Stimulated activated naive B cell treated with anti-CD40 and anti-IgM and Interleukin-4, amounts not matched to agents 10 μg/mL and 1 μg/mL and 100 μg/mL, for 72 hours (primary cell): Measurements from ENCODE around the gene CCL23.
"Not testable (repeated sequence)": the region's sequence is repeated elsewhere in the genome, so short reads cannot be mapped to it uniquely, and the experiment has no call there.

Experiments used
- ATAC-seq, 2 donors: fragments of 150-1000 bp; cut with Tn5 transposase; replicated peaks; 2 replicates each; pipeline ENCODE4 v1.10.0; 2021; ENCODE audit warnings: moderate library complexity in 1 of 2
- DNase-seq: peaks from one replicate; pipeline ENCODE4 v3.0.0; 2021
- H3K27ac Mint-ChIP-seq: one replicate; pipeline ENCODE4 v1.8.0; 2022; ENCODE audit warnings: mild to moderate bottlenecking, mixed read lengths
- H3K27me3 Mint-ChIP-seq, 2 donors: one replicate each; pipeline ENCODE4 v1.8.0; 2022; ENCODE audit warnings: mixed read lengths in 2 of 2
- H3K36me3 Mint-ChIP-seq, 2 donors: one replicate each; pipeline ENCODE4 v1.8.0; 2022; ENCODE audit warnings: mixed read lengths in 2 of 2, mild to moderate bottlenecking in 1 of 2
- H3K4me1 Mint-ChIP-seq, 2 donors: one replicate each; pipeline ENCODE4 v1.8.0; 2022; ENCODE audit warnings: mixed read lengths in 2 of 2, mild to moderate bottlenecking in 1 of 2
- H3K4me3 Mint-ChIP-seq, 2 donors: one replicate each; pipeline ENCODE4 v1.8.0; 2022; ENCODE audit warnings: mild to moderate bottlenecking in 2 of 2, mixed read lengths in 2 of 2, moderate library complexity in 1 of 2
- H3K9me3 Mint-ChIP-seq, 2 donors: one replicate each; pipeline ENCODE4 v1.8.0; 2022; ENCODE audit warnings: mixed read lengths in 2 of 2, mild to moderate bottlenecking in 1 of 2

CCL23 gene

GRCh38 chr17:36024106-36024869, 6.5 kb upstream of the CCL23 start:
- Mint-ChIP-seq H3K9me3 (peaks cover 0 to 2% of the 10 kb centered on the region in 2 donors), H3K36me3 (no peaks in the 10 kb centered on the region), H3K4me3 (no peak overlapping the region), H3K4me1 (no peaks in the 10 kb centered on the region), H3K27ac (no peak overlapping the region), H3K27me3 (peaks cover 10 to 22% of the 10 kb centered on the region in 2 donors)
- DNase-seq = no peak
- ATAC-seq = no peak

- Mint-ChIP-seq H3K4me1 (peaks cover 11 to 19% of the 10 kb centered on the region in 2 donors), H3K36me3 (no peaks in the 10 kb centered on the region), H3K27ac (no peak overlapping the region), H3K27me3 (peaks cover 4 to 13% of the 10 kb centered on the region in 2 donors), H3K9me3 (peaks cover 0 to 2% of the 10 kb centered on the region in 2 donors), H3K4me3 (no peak overlapping the region)
- no peak for DNase-seq
- no peak for ATAC-seq
Measured at GRCh38 chr17:36019423-36019822, 1.7 kb upstream of the CCL23 start.

- Mint-ChIP-seq H3K9me3 (peaks cover 6 to 7% of the 10 kb centered on the region in 2 donors), H3K27me3 (no peaks in the 10 kb centered on the region), H3K36me3 (peaks cover 0 to 4% of the 10 kb centered on the region in 2 donors), H3K4me3 (no peak overlapping the region), H3K27ac (peak overlapping the region; percentile 20), H3K4me1 (peaks cover 11 to 23% of the 10 kb centered on the region in 2 donors)
- no peak for ATAC-seq
- no peak for DNase-seq
Measured at GRCh38 chr17:36016555-36016954, 1.2 kb downstream of the CCL23 start.

GRCh38 chr17:36015895-36016294, 1.9 kb downstream of the CCL23 start:
- DNase-seq, H3K9me3 Mint-ChIP-seq, H3K27ac Mint-ChIP-seq, H3K36me3 Mint-ChIP-seq, ATAC-seq, H3K27me3 Mint-ChIP-seq, H3K4me3 Mint-ChIP-seq: not testable (repeated sequence)
- H3K4me1 Mint-ChIP-seq = peaks cover 11 to 23% of the 10 kb centered on the region in 2 donors

- H3K4me1 Mint-ChIP-seq = peaks cover 11 to 23% of the 10 kb centered on the region in 2 donors
- H3K4me3 Mint-ChIP-seq = no peak overlapping the region
- no peaks in the 10 kb centered on the region for H3K27me3 Mint-ChIP-seq
- peaks cover 6 to 7% of the 10 kb centered on the region in 2 donors for H3K9me3 Mint-ChIP-seq
- peaks cover 0 to 4% of the 10 kb centered on the region in 2 donors for H3K36me3 Mint-ChIP-seq
- no peak for DNase-seq
- ATAC-seq = no peak
- H3K27ac Mint-ChIP-seq = no peak overlapping the region
Measured at GRCh38 chr17:36014946-36015345, 2.8 kb downstream of the CCL23 start.

GRCh38 chr17:36011201-36011600, 6.6 kb downstream of the CCL23 start:
- Mint-ChIP-seq H3K4me3 (no peak overlapping the region), H3K27ac (no peak overlapping the region), H3K4me1 (peaks cover 0 to 4% of the 10 kb centered on the region in 2 donors), H3K9me3 (peaks cover 12 to 16% of the 10 kb centered on the region in 2 donors), H3K36me3 (peaks cover 2 to 4% of the 10 kb centered on the region in 2 donors), H3K27me3 (no peaks in the 10 kb centered on the region)
- ATAC-seq = no peak
- DNase-seq = no peak

GRCh38 chr17:36008998-36009665, 8.6 kb downstream of the CCL23 start:
- ATAC-seq = no peak
- H3K27me3 Mint-ChIP-seq = no peaks in the 10 kb centered on the region
- no peak overlapping the region for H3K27ac Mint-ChIP-seq
- H3K4me1 Mint-ChIP-seq = peaks cover 4 to 11% of the 10 kb centered on the region in 2 donors
- H3K9me3 Mint-ChIP-seq = peaks cover 12 to 16% of the 10 kb centered on the region in 2 donors
- peaks cover 2 to 4% of the 10 kb centered on the region in 2 donors for H3K36me3 Mint-ChIP-seq
- DNase-seq = no peak
- no peak overlapping the region for H3K4me3 Mint-ChIP-seq

- peaks cover 5 to 7% of the 10 kb centered on the region in 2 donors for H3K9me3 Mint-ChIP-seq
- H3K27me3 Mint-ChIP-seq = peaks cover 0 to 4% of the 10 kb centered on the region in 2 donors
- no peak for ATAC-seq
- no peak overlapping the region for H3K4me3 Mint-ChIP-seq
- no peak for DNase-seq
- H3K36me3 Mint-ChIP-seq = peaks cover 0 to 2% of the 10 kb centered on the region in 2 donors
- H3K4me1 Mint-ChIP-seq = peaks cover 11 to 33% of the 10 kb centered on the region in 2 donors
- no peak overlapping the region for H3K27ac Mint-ChIP-seq
Measured at GRCh38 chr17:36004594-36005108, 13.1 kb downstream of the CCL23 start.

- Mint-ChIP-seq H3K27ac (no peak overlapping the region), H3K9me3 (no peaks in the 10 kb centered on the region), H3K27me3 (peaks cover 0 to 4% of the 10 kb centered on the region in 2 donors), H3K36me3 (no peaks in the 10 kb centered on the region), H3K4me3 (no peak overlapping the region), H3K4me1 (peaks cover 18 to 46% of the 10 kb centered on the region in 2 donors)
- DNase-seq = peak; percentile 51
- ATAC-seq = peak; percentile 80 to 87
Measured at GRCh38 chr17:36002631-36003030, 15.1 kb downstream of the CCL23 start.

- Mint-ChIP-seq H3K27ac (no peak overlapping the region), H3K27me3 (peaks cover 0 to 4% of the 10 kb centered on the region in 2 donors)
Measured at GRCh38 chr17:36001862-36002603, 15.7 kb downstream of the CCL23 start.

GRCh38 chr17:36001110-36001771, 16.5 kb downstream of the CCL23 start, which contains the start of gene CCL15:
Gene CCL15 (minus strand): TSS chr17:36001553. CDS start chr17:36001492, 61 bp downstream.
- DNase-seq (no peak), ATAC-seq (no peak)
- no peak within 1 kb of the TSS for H3K27ac Mint-ChIP-seq
- H3K27me3 Mint-ChIP-seq = peaks cover 0 to 4% of the 10 kb centered on the region in 2 donors
- H3K9me3 Mint-ChIP-seq = no peaks in the 10 kb centered on the region
- H3K36me3 Mint-ChIP-seq = no peaks in the 10 kb centered on the region
- peaks cover 26 to 60% of the 10 kb centered on the region in 2 donors for H3K4me1 Mint-ChIP-seq
- H3K4me3 Mint-ChIP-seq = no peak within 1 kb of the TSS

More at GRCh38 chr17:36001862-36002603, 15.7 kb downstream of the CCL23 start:
- H3K4me1 Mint-ChIP-seq = peaks cover 20 to 52% of the 10 kb centered on the region in 2 donors
- H3K4me3 Mint-ChIP-seq = no peak overlapping the region
- DNase-seq (no peak), ATAC-seq (peak in 1 of 2 donors; percentile 5)
- H3K36me3 Mint-ChIP-seq = no peaks in the 10 kb centered on the region
- H3K9me3 Mint-ChIP-seq = no peaks in the 10 kb centered on the region

GRCh38 chr17:36000732-36001109, 17.1 kb downstream of the CCL23 start:
- Mint-ChIP-seq H3K27ac (no peak overlapping the region), H3K36me3 (no peaks in the 10 kb centered on the region), H3K27me3 (peaks cover 0 to 4% of the 10 kb centered on the region in 2 donors), H3K4me3 (no peak overlapping the region), H3K4me1 (peaks cover 27 to 62% of the 10 kb centered on the region in 2 donors), H3K9me3 (no peaks in the 10 kb centered on the region)
- DNase-seq (no peak), ATAC-seq (no peak)

GRCh38 chr17:35998756-35999155, 19.0 kb downstream of the CCL23 start:
- Mint-ChIP-seq H3K4me1 (peaks cover 27 to 60% of the 10 kb centered on the region in 2 donors), H3K27me3 (peaks cover 0 to 4% of the 10 kb centered on the region in 2 donors), H3K9me3 (no peaks in the 10 kb centered on the region), H3K4me3 (no peak overlapping the region), H3K27ac (no peak overlapping the region), H3K36me3 (no peaks in the 10 kb centered on the region)
- DNase-seq (no peak), ATAC-seq (no peak)
